ENCODE data around the gene SND1.

The SND1 gene

DNA sequence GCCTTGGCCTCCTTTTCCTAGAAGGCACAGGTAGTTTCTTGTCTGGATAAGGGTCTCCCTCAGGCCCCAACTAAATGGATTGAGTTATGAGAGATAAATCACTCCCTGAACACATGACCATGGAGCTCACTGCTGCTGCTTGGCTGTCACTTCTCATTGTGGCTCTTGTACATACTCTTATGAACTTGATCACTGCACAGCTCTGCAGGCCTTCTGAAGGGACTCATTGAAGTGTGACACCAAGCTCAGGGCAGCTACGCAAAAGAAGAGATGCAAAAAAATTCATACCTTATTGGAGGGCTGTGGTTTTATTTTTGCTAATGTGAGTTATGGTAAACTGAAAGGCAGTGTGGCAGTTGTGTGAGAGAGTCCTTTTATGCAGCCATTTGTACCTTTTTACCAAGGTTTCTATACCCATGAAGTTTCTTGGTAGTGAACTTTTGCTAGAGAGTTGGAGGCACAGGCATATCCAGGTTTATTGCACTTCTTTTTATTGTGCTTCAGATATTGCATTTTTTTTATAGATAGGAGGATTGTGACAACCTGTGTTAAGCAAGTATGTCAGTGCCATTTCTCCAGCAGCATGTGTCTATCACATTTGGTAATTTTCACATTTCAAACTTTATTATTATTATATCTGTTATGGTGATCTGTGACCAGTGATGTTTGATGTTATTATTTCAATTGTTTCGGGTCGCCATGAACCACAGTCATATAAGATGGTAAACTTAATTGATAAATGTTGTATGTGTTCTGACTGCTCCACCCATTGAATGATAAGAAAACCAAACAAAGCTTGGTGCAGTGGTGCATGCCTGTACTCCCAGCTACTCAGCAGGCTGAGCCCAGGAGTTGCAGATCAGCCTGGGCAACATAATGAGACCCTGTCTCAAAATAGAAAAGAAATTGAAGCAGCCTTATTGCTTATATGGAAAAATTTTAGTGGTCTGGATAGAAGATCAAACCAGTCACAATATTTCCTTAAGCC is 278.6 kb downstream of the SND1 start:
- DNase-seq, result no peak
- in situ Hi-C loops (cut with MboI; ENCODE audit: low pct_unique_long_range_greater_than_20kb, low sequenced_read_pairs), result no loop called here

DNA sequence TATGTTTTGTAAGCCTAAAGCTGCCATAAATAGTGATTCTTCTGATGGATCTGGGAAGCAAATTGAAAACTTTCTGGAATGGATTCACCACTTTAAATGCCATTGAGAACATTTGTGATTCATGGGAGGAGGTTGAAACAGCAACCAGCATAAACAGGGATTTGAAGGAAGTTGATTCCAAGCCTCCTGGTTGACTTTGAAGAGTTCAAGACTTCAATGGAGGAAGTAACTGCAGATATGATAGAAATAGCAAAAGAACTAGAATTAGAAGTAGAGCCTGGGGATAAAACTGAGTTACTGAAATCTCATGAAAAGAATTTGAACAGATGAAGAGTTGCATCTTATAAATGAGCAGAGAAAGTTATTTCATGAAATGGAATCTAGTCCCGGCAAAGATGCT is 280.1 kb downstream of the SND1 start:
- in situ Hi-C loops (cut with MboI; ENCODE audit: low pct_unique_long_range_greater_than_20kb, low sequenced_read_pairs), result no loop called here
- no peak for DNase-seq

DNA sequence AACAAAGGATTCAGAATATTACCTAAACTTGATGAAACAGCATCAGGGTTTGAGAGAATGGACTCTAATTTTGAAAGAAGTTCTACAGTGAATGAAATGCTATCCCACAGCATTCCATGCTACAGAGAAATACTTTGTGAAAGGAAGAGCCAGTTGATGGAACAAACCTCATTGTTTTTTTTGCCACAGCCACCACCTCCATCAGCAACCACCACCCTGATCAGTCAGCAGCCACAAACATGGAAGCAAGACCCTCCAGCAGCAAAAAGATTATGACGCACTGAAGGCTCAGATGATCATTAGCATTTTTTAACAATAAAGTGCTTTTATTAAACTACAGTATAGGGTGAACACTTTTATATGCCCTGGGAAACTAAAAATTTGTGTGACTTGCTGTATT is 280.5 kb downstream of the SND1 start:
- no peak for DNase-seq
- in situ Hi-C loops (cut with MboI; ENCODE audit: low pct_unique_long_range_greater_than_20kb, low sequenced_read_pairs), result no loop called here

DNA sequence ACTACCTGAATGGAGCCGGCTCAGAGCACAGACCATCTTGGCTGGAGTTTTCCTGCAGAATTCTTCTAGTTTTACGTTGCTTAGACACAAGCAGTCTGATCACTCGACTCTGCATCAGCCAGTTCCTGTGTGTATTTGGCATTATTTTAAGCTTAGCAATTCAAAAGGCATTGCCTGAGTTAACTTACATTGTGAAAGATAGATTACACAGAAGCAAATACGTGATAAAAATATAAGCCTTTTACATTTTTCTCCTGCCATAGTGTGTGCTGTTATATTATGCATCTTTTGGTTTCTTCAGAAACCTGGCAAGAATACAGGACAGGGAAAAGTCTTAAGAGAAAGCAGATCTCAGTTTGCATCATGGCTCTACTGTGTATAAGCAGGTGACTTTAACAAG is 281.2 kb downstream of the SND1 start:
- in situ Hi-C loops (cut with MboI; ENCODE audit: low pct_unique_long_range_greater_than_20kb, low sequenced_read_pairs), result no loop called here
- no peak for DNase-seq

DNA sequence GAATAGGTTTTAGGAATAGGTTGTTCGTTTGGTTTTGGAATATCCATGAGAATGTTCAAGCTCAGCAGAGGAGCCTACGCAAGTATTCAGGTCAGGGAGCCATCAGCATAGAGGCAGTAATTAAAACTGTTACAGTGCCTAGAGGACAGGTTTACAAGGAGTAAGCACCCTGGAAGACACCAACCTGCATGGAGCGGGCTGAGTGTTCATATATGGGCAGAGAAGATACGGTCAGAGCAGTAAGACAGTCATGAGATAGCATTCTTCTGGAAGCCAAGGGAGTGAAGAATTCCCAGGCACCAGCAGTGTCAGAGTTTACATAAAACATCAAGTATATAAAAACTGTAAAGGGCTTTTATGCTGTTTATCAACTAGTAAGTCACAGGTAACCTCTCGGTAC is 282.7 kb downstream of the SND1 start:
- DNase-seq, result no peak

DNA sequence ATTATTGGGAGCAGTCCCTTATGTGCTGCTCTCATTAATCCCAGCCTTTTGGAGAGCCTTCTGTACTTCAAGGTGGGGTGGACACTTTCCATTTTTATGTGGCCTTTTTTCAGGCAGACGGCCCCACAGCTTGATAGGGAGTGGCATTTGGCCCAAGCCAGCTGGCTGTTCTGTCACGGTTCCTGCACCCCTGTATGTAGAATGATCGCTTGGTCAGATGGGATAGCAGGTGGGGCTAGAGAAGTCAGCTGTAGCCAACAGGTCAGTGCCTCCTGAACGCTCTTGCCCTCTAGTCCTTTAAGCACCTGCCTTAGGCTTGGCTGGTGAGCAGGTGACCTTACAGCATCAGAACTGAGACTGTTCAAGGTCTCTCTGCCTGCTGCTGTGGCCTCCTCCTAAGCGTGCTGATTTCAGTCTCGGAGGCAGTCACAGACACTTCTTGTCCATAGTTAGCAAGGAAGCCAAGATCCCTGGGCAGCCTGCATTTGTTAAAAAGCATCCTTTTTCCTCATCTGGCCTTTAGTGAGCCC is 283.9 kb downstream of the SND1 start:
- no peak for DNase-seq
- in situ Hi-C loops (cut with MboI; ENCODE audit: low pct_unique_long_range_greater_than_20kb, low sequenced_read_pairs), result no loop called here

More for the DNA sequence above, 282.7 kb downstream of the SND1 start:
- in situ Hi-C loops (cut with MboI; ENCODE audit: low pct_unique_long_range_greater_than_20kb, low sequenced_read_pairs), result no loop called here

DNA sequence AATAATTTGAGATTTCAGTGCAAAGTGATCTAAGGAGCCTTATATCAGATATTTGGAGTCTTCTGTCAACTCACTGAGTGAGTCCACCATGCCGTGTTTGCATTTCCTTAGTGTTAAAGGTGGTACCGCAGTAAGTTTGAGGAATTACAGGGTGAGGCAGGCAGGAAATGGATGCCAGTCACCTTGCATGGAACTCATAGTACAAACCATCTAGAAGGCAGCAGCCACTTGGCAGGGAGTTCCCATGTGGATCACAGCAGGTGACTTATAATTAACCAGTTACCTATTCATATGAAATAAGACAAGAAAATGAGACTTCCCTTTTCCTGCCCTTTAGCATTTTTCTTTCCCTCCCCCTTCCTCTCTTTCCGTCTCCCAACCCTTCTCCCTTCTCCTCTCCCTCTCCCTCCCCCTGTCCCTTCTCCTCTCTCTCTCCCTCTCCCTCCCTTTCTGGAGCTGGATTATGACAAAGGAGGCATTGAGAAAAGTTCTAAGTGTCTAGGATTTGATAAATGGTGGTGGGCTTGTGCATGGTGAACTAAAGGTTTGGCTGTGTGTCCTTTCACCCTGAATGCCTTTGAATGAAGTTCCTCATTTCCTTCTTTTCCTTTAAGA is 285.2 kb downstream of the SND1 start:
- no peak for DNase-seq
- in situ Hi-C loops (cut with MboI; ENCODE audit: low pct_unique_long_range_greater_than_20kb, low sequenced_read_pairs), result no loop called here

DNA sequence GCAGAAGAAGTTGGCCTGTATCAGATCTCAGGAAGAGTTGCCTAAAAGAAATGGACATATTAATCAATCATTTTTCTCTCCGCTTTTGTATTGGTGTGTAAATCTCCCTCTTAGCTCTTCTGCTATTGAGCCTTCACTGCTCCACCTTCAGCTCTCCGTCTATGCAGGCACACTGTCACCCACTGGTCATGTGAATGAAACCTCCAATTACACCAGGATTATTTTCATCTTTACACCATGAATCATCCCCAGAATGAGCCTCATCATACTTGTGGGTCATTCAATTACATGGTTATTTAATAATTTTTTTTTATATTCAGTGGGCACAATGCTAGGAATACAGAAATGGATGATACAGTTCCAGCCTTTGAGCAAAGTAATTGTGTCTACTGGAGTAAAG is 286.6 kb downstream of the SND1 start:
- in situ Hi-C loops (cut with MboI; ENCODE audit: low pct_unique_long_range_greater_than_20kb, low sequenced_read_pairs), result no loop called here
- no peak for DNase-seq

DNA sequence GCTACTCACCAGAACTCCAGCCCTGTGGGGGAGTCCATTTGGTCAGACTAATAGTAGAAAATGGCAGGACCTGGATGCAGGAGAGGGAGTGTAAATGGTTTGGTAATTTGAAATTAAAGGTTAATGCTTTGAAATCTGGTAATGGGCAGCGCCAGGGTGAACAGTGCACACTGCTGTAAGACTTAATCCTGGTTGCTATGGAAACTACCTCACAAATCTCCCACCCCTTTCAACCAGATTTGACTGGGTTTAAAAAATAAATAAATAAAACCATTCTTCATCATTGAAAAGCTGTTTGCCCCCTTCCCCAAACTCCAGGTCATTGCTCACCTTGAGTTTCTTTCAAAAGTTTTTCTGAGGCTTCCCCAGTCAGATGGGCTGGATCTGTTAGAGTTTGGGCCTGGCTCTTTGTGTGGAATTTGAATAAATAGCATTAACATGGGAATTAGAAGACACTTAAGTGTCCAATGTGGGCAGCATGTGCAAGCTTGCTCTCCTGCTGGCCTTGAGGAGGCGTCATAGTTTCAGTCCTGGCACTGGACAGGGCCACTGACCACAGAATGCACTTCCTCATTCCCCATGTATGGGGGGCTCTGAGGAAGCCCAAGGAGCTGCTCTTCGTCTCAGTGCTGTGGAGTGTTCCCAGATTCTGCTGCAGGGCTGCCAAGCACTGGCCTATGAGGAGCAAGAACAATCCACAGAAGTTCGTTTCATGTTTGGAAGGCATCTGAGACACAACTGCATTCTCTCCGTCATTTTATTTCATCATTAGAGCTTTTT is 288.6 kb downstream of the SND1 start:
- no peak for DNase-seq
- in situ Hi-C loops (cut with MboI; ENCODE audit: low pct_unique_long_range_greater_than_20kb, low sequenced_read_pairs), result no loop called here

DNA sequence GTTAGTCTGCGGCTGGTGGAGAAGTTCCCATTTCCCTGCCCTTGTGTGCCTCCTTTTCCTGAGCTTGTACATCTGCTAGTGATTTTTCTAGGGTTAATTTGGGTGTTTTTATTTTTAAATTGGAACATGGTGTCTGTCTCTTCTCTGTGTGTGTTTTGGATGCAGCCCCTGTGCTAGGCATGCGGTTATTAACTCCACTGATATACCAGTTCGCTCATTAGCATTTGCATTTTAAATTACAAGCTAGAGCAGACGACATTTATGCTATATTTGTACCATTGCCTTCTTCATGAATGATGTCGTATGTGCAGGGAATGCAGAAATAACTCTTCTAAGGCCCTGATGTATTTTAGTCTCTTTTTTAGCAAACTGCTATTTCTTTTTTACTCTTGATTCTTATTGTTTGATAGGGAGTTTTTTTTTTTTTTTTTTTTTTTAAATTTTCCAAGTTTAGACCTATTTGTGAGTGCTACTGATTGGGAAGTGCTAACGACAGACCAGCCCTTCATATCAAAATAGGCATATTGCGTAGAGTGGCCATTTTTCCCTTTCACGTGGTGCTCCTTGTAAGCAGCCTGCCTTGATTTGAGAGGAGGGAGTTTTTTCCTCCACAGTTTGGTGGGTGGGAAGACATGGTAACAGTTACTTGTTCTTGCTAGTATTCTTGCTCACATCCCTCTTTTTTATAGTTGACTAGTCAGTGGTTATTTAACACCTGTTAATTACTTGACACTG is 289.6 kb downstream of the SND1 start:
- no peak for DNase-seq
- in situ Hi-C loops (cut with MboI; ENCODE audit: low pct_unique_long_range_greater_than_20kb, low sequenced_read_pairs), result no loop called here

DNA sequence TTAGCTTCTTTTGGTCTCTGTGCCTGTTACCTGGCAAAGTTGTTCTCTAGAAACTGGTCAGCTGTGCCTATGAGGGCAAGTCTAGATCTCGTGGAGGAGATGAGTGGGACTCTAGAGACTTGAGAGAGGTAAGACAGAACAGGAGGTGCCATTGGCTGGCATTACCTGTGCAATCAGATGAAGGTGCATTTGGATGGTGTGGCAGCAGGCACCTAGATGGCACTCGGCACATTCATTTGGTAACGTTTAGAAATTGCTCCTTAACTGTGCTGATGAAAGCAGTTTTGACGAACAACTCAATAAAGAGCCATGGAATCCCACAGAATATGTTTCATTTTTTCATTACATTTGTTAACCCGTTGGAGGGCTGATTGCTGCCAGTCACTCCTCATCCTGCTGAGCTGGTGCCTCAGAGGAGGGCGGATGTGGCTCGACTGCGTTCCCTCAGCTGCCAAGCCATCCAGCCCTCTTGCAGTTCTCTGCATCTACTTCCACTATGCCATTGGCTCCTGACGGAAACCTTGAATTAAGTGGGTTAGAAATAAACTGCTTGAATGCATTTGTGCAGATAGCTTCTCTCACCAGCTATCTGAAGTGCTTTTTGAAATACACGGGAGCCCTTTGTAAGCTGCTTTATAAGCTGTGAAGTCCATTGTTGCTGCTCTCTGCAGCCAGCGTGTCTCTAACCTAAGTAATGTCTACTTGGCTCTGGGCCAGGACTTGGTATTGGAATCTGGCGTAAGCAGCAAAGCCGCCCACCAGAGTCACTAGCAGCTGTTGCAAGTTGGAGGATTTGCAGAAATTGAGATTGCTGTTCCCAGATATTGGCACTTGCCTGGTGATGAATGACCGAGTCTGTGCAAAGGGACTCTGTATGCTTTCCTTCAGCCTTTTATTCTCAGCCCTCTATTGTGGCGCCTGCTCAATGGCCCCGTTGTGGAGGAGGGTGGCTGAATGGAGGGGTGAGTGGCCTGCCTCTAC is 291.8 kb downstream of the SND1 start:
- in situ Hi-C loops (cut with MboI; ENCODE audit: low pct_unique_long_range_greater_than_20kb, low sequenced_read_pairs), result no loop called here
- DNase-seq, result no peak

DNA sequence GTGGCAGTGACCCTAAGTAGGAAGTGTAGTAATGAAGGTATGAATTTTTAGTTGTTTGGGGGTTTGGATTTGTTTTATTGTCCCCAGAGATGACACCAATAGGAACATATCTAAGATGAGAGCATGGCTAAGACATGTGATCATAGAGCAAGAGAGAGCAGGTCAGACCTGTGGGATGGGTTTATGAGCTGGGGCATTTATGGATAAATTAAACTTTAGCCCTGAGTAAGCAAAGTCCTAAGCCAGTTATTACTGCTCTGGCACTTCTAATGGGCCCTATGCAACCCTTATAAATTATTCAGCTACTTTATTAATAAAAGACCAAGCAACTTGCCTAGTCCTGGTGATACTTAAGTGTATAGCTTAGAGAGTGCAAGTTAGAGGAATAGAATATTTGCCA is 294.1 kb downstream of the SND1 start:
- DNase-seq, result no peak

DNA sequence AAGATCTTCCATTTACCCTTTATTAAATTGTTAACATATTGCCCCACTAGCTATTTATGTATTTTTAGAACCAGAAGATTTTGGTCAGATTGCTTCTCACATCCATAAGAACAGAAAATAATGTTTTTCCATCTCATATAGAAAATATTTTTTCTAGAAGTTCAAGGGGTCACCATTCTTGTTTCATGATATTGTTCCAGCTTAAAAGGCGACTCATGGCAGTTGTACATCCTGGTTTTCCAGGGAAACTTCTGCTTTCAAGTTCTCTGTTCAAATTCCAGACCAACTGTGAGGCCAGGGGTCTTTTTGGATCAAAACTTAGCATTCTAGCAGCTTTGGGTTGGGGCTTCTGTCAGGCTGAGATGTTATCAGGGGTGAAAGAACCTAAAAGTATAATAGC is 294.9 kb downstream of the SND1 start:
- DNase-seq, result no peak

More for the DNA sequence above, 294.1 kb downstream of the SND1 start:
- in situ Hi-C loops (cut with MboI; ENCODE audit: low pct_unique_long_range_greater_than_20kb, low sequenced_read_pairs), result no loop called here

DNA sequence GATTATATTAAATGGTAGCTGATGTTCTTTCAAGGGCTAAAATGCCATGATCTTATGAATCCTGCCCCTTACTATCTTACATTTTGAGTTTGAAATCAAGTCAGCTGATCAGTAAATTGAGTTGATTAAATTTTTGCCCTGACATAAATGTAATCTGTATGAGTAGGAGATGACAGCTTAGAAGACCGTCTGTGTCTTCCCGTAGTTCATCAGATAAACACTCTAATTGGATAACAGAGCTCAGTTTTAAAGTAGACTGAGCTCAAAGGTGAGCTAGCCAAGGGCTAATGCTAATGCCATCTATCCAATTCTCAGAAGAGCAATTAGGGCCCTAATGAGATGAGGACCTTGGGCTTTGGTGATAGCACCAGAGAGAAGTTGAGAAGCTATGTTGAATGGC is 296.3 kb downstream of the SND1 start:
- DNase-seq, result no peak
- in situ Hi-C loops (cut with MboI; ENCODE audit: low pct_unique_long_range_greater_than_20kb, low sequenced_read_pairs), result no loop called here

More for the DNA sequence above, 294.9 kb downstream of the SND1 start:
- in situ Hi-C loops (cut with MboI; ENCODE audit: low pct_unique_long_range_greater_than_20kb, low sequenced_read_pairs), result no loop called here

DNA sequence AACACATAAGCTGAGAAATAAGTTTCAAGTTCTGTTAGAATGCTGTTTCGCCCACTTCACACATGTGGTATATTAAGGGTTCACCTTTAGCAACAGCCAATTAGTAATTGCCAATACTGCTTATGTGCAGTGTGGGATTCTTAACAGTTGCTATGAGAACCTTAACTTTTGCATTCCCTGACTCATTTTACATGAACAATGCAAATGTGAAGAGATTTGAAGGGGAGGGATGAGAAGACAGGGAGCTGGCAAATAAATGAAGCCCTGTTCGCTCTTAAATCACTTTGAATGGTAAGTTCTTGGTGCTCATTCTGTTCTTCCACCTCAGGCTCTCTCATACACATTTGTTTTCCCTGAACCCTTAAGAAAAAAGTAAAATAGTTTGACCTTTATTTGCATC is 296.9 kb downstream of the SND1 start:
- DNase-seq, result no peak
- in situ Hi-C loops (cut with MboI; ENCODE audit: low pct_unique_long_range_greater_than_20kb, low sequenced_read_pairs), result no loop called here

DNA sequence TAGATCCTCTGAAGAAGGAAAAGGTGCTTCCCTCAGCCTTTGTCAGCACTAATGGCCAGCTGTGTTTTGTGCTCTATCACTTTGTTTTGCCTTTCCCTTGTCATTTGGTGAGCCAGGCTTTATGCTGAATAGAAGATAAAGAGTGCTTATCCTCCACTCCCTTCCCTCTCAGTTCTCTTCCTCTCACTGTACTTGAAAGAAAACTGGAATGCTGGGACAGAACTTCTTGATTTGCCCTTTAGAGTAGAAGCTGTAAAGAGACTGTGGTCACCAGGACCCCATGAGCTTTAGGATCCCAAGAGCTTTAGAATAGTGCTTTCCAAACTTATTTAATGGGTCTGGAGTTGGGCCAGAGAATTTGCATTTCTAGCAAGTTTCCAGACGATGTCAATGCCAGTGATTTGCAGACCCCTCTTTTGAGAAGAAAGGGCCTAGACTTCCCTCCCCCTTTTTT is 297.8 kb downstream of the SND1 start:
- no peak for DNase-seq
- in situ Hi-C loops (cut with MboI; ENCODE audit: low pct_unique_long_range_greater_than_20kb, low sequenced_read_pairs), result no loop called here

DNA sequence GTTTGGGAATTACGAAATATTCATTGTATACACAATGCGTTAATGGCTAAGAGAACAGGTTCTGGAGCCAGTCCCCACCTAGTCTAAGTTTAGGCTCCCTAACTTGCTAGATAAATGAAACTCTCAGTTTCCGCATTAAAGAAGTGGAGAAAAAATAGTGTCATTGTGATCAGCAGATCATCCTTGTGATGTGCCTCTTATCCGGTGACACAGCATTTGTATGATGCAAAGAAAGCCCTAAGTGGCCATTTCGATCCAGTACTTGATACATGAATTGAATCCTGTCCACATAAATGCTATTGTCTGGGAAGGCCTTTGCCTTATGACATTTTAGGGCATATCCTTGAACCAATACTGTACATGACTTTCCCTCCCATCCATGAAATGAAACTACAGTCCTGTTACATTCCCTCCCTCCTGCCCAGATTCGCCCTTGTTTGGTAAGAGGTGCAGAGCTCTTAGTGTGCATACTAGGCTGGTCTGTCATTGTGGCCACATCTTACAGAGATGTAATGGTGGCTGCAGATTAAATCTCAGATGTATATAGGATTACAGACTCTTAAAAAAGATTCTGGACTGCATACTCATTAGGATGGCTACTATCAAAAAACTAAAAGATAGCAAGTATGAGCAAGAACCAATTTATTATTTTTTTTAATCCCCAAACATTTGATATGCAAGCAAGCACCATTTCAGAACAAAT is 298.4 kb downstream of the SND1 start:
- in situ Hi-C loops (cut with MboI; ENCODE audit: low pct_unique_long_range_greater_than_20kb, low sequenced_read_pairs), result no loop called here
- no peak for DNase-seq

All from KBM-7 (cell line).